ENCODE results near the gene TLL2. TPM values are rescaled to one million over a fixed set of nuclear protein-coding genes. Genes with fewer than 3 reads are reported as not detected.

TLL2 gene
- total RNA-seq, 1 experiment from 2014 or later = 9.1 TPM

DNA sequence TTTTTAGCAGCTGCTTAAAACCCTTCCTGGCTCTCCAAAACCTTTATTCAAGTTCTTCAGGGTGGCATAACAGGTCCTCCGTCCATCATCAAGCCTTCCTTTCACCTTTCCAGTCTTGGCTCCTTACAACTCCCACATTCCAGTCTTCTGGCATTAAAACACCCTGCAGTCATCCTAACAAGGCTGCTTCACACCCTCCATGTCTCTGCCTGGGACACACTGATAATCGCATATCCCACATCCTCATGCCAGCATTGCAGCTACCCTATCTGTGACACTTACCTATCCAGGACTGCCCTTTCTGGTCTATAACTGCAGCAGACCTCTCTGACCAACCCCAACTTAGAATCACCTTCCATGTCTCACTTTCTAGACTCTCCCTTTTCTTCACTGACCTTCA lies 2.6 kb upstream of the TLL2 start:
- TF ChIP-seq, protein P1, sequence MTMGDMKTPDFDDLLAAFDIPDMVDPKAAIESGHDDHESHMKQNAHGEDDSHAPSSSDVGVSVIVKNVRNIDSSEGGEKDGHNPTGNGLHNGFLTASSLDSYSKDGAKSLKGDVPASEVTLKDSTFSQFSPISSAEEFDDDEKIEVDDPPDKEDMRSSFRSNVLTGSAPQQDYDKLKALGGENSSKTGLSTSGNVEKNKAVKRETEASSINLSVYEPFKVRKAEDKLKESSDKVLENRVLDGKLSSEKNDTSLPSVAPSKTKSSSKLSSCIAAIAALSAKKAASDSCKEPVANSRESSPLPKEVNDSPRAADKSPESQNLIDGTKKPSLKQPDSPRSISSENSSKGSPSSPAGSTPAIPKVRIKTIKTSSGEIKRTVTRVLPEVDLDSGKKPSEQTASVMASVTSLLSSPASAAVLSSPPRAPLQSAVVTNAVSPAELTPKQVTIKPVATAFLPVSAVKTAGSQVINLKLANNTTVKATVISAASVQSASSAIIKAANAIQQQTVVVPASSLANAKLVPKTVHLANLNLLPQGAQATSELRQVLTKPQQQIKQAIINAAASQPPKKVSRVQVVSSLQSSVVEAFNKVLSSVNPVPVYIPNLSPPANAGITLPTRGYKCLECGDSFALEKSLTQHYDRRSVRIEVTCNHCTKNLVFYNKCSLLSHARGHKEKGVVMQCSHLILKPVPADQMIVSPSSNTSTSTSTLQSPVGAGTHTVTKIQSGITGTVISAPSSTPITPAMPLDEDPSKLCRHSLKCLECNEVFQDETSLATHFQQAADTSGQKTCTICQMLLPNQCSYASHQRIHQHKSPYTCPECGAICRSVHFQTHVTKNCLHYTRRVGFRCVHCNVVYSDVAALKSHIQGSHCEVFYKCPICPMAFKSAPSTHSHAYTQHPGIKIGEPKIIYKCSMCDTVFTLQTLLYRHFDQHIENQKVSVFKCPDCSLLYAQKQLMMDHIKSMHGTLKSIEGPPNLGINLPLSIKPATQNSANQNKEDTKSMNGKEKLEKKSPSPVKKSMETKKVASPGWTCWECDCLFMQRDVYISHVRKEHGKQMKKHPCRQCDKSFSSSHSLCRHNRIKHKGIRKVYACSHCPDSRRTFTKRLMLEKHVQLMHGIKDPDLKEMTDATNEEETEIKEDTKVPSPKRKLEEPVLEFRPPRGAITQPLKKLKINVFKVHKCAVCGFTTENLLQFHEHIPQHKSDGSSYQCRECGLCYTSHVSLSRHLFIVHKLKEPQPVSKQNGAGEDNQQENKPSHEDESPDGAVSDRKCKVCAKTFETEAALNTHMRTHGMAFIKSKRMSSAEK (CRISPR knock-in tag; IDR thresholded peaks at IDR 0.05; ENCODE audit: borderline replicate concordance) = no peak
- TF ChIP-seq EMX1 (CRISPR knock-in tag; IDR thresholded peaks at IDR 0.05) = peak; percentile 60; the same call in 1 of the 2 replicates
- TF ChIP-seq JUN (CRISPR knock-in tag; IDR thresholded peaks at IDR 0.05) = no peak
- no peak for TF ChIP-seq ERG (CRISPR knock-in tag; IDR thresholded peaks at IDR 0.05)
- TF ChIP-seq KAT7 (CRISPR knock-in tag; IDR thresholded peaks at IDR 0.05; ENCODE audit: borderline replicate concordance) = no peak
- no peak for TF ChIP-seq MXD4 (CRISPR knock-in tag; IDR thresholded peaks at IDR 0.05; ENCODE audit: borderline replicate concordance)
- Mint-ChIP-seq H3K27ac (no peak overlapping the region), H3K4me3 (no peak overlapping the region), H3K36me3 (peaks cover 12% of the 10 kb centered on the region), H3K9me3 (no peaks in the 10 kb centered on the region), H3K27me3 (ENCODE audit: low read depth) (peaks cover 35% of the 10 kb centered on the region), H3K4me1 (peaks cover 21% of the 10 kb centered on the region)
- POLR2A ChIA-PET = no interaction called here
- DNase-seq (ENCODE audit: low spot score) (no peak), ATAC-seq (no peak)
- CTCF ChIA-PET = interaction anchor here (0.6 to 1.5 kb wide), 4 partner anchors 47 to 509 kb away, joined by 3 to 5 read pairs (median 4); no protein-coding TSS in a partner anchor

GRCh38 chr10:96513305-96513697 lies 425 bp downstream of the TLL2 start:
- ATAC-seq = peak; percentile 3
- ChIA-PET POLR2A (interaction anchor here (0.5 to 1.0 kb wide), 3 partner anchors 22 to 814 kb away, joined by 3 to 4 read pairs (median 3); no protein-coding TSS in a partner anchor), CTCF (interaction anchor here (0.5 to 7.9 kb wide), 49 partner anchors 9 to 554 kb away, joined by 3 to 240 read pairs (median 6); no protein-coding TSS in a partner anchor)
- H3K27ac Mint-ChIP-seq = no peak overlapping the region
- no peaks in the 10 kb centered on the region for H3K36me3 Mint-ChIP-seq
- TF ChIP-seq ZNF263 (CRISPR knock-in tag; IDR thresholded peaks at IDR 0.05; ENCODE audit: low read depth) = 0 out of 2 replicates have a peak, but pooled peaks have one; percentile 11
- no peak for TF ChIP-seq ZNF423 (CRISPR knock-in tag; IDR thresholded peaks at IDR 0.05)
- TF ChIP-seq, protein P2, sequence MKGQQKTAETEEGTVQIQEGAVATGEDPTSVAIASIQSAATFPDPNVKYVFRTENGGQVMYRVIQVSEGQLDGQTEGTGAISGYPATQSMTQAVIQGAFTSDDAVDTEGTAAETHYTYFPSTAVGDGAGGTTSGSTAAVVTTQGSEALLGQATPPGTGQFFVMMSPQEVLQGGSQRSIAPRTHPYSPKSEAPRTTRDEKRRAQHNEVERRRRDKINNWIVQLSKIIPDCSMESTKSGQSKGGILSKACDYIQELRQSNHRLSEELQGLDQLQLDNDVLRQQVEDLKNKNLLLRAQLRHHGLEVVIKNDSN (CRISPR knock-in tag; IDR thresholded peaks at IDR 0.05) = no peak
- 0 out of 2 replicates have a peak, but pooled peaks have one; percentile 19 for TF ChIP-seq TEAD4 (CRISPR knock-in tag; IDR thresholded peaks at IDR 0.05)
- no peak for TF ChIP-seq E2F1 (CRISPR knock-in tag; IDR thresholded peaks at IDR 0.05)
- peaks cover 43% of the 10 kb centered on the region for H3K27me3 Mint-ChIP-seq (ENCODE audit: low read depth)
- H3K9me3 Mint-ChIP-seq = no peaks in the 10 kb centered on the region
- H3K4me1 Mint-ChIP-seq = peaks cover 49% of the 10 kb centered on the region
- H3K4me3 Mint-ChIP-seq = peak overlapping the region; percentile 77
- no peak for DNase-seq (ENCODE audit: low spot score)

DNA sequence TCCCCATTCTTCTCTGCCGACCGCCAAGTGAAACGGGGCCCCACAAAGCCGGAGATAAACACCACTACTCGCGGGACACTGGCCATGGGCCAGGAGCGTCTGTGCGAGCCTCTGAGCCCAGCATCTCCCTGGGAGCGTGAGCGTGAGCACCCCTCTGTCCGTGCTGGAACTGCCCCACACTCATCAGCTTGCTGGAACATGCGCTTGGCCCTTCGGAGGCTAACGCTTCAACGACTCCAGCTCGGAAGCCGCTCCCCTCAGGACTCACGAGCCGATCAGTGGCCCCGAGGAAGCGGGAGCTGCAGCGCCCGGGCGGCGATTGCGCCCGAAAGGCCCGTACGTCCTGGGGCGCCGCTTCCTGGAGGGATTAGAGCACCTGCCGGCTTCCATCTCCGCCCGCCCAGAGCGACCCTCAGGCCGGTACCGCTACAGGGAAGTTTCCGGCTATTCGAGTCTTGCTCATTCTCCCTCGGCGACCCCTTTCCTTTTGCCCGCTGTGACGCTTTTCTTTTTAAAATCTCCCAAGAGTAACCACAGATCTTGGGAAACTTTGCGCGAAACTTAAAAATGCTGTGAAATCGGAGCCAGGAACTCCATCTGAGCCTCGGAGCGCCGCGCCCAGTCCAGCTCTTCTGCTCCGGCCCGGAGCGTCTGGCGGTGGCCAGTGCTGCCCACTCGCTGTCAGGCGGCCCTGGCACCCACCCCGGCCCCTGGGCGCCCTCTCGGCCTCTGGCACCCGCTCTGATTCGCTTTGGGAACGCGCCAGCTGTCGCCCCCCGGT lies 1.0 kb downstream of the TLL2 start:
- Mint-ChIP-seq H3K4me3 (peak overlapping the region; percentile 77), H3K27ac (no peak overlapping the region), H3K9me3 (no peaks in the 10 kb centered on the region), H3K27me3 (ENCODE audit: low read depth) (peaks cover 43% of the 10 kb centered on the region), H3K4me1 (peaks cover 49% of the 10 kb centered on the region), H3K36me3 (no peaks in the 10 kb centered on the region)
- CTCF ChIA-PET = interaction anchor here (0.5 to 7.9 kb wide), 34 partner anchors 10 to 555 kb away, joined by 3 to 240 read pairs (median 6); no protein-coding TSS in a partner anchor
- DNase-seq (ENCODE audit: low spot score) (peak; percentile 63), ATAC-seq (0 out of 2 replicates have a peak, but pooled peaks have one; percentile 0)
- POLR2A ChIA-PET = interaction anchor here (0.5 to 0.9 kb wide), 3 partner anchors 43 to 815 kb away, joined by 3 read pairs; no protein-coding TSS in a partner anchor
- TF ChIP-seq ZNF423 (CRISPR knock-in tag; IDR thresholded peaks at IDR 0.05) (peak; percentile 77), MXD4 (CRISPR knock-in tag; IDR thresholded peaks at IDR 0.05; ENCODE audit: borderline replicate concordance) (no peak), RELA (CRISPR knock-in tag; IDR thresholded peaks at IDR 0.05; ENCODE audit: borderline replicate concordance) (0 out of 2 replicates have a peak, but pooled peaks have one; percentile 59), ATF6 (CRISPR knock-in tag; IDR thresholded peaks at IDR 0.05) (no peak), ELF4 (CRISPR knock-in tag; IDR thresholded peaks at IDR 0.05; ENCODE audit: low read depth) (no peak), ZNF512 (CRISPR knock-in tag; IDR thresholded peaks at IDR 0.05; ENCODE audit: borderline replicate concordance) (no peak), ZNF138 (CRISPR knock-in tag; conservative IDR thresholded peaks at IDR 0.05) (no peak), KAT7 (CRISPR knock-in tag; IDR thresholded peaks at IDR 0.05; ENCODE audit: borderline replicate concordance) (0 out of 2 replicates have a peak, but pooled peaks have one; percentile 32), OVOL2 (CRISPR knock-in tag; IDR thresholded peaks at IDR 0.05; ENCODE audit: borderline replicate concordance) (no peak), FOXJ3 (CRISPR knock-in tag; IDR thresholded peaks at IDR 0.05; ENCODE audit: borderline replicate concordance) (no peak)

Data from WTC11 (cell line).